NCI-H1930 (cell line): ENCODE measurements around the gene NSF.
"Not testable (repeated sequence)": the region's sequence is repeated elsewhere in the genome, so short reads cannot be mapped to it uniquely, and the experiment has no call there.

ENCODE experiments used
- DNase-seq, 2 experiments: peaks; one replicate each; lab custom pipeline; 2025; lab: John Stamatoyannopoulos, UW

NSF gene

GRCh38 chr17:46628753-46629436, 38.4 kb downstream of the NSF start:
- not testable (repeated sequence) for DNase-seq

- not testable (repeated sequence) for DNase-seq
These were observed 41.7 kb downstream of the NSF start for GRCh38 chr17:46632146-46632545.

- not testable (repeated sequence) for DNase-seq
These were observed 44.4 kb downstream of the NSF start for GRCh38 chr17:46634844-46635243.

- DNase-seq: not testable (repeated sequence)
These were observed 51.6 kb downstream of the NSF start for GRCh38 chr17:46641861-46642656.

GRCh38 chr17:46647251-46647650, 56.8 kb downstream of the NSF start:
- not testable (repeated sequence) for DNase-seq

GRCh38 chr17:46647688-46648278, 57.3 kb downstream of the NSF start:
- not testable (repeated sequence) for DNase-seq

GRCh38 chr17:46649246-46649645, 58.8 kb downstream of the NSF start:
- not testable (repeated sequence) for DNase-seq

GRCh38 chr17:46652024-46652643, 61.7 kb downstream of the NSF start:
- DNase-seq: not testable (repeated sequence)

GRCh38 chr17:46658235-46658634, 67.8 kb downstream of the NSF start:
- not testable (repeated sequence) for DNase-seq

GRCh38 chr17:46659702-46660101, 69.2 kb downstream of the NSF start:
- DNase-seq: not testable (repeated sequence)

- not testable (repeated sequence) for DNase-seq
These were observed 72.7 kb downstream of the NSF start for GRCh38 chr17:46663123-46663522.

GRCh38 chr17:46663552-46663951, 73.1 kb downstream of the NSF start:
- not testable (repeated sequence) for DNase-seq

GRCh38 chr17:46665969-46666368, 75.5 kb downstream of the NSF start:
- DNase-seq: not testable (repeated sequence)

GRCh38 chr17:46670789-46671188, 80.3 kb downstream of the NSF start:
- DNase-seq: not testable (repeated sequence)

GRCh38 chr17:46672777-46673176, 82.3 kb downstream of the NSF start:
- DNase-seq: not testable (repeated sequence)

- not testable (repeated sequence) for DNase-seq
These were observed 87.3 kb downstream of the NSF start for GRCh38 chr17:46677819-46678218.

- DNase-seq: not testable (repeated sequence)
These were observed 93.2 kb downstream of the NSF start for GRCh38 chr17:46683653-46684052.

GRCh38 chr17:46685284-46685683, 94.8 kb downstream of the NSF start:
- not testable (repeated sequence) for DNase-seq

- not testable (repeated sequence) for DNase-seq
These were observed 101.7 kb downstream of the NSF start for GRCh38 chr17:46692196-46692595.

- DNase-seq: not testable (repeated sequence)
These were observed 102.8 kb downstream of the NSF start for GRCh38 chr17:46693283-46693682.

- DNase-seq: not testable (repeated sequence)
These were observed 106.1 kb downstream of the NSF start for GRCh38 chr17:46696522-46696921.

GRCh38 chr17:46699014-46699413, 108.5 kb downstream of the NSF start:
- DNase-seq: not testable (repeated sequence)
